NCI-H524 treated with DMSO at 0.1 percent for 48 hours (cell line): ENCODE results near the gene HOXB2.

Experiments used
- DNase-seq: peaks from one replicate; lab custom pipeline; 2025; lab: John Stamatoyannopoulos, UW

Gene HOXB2

DNA sequence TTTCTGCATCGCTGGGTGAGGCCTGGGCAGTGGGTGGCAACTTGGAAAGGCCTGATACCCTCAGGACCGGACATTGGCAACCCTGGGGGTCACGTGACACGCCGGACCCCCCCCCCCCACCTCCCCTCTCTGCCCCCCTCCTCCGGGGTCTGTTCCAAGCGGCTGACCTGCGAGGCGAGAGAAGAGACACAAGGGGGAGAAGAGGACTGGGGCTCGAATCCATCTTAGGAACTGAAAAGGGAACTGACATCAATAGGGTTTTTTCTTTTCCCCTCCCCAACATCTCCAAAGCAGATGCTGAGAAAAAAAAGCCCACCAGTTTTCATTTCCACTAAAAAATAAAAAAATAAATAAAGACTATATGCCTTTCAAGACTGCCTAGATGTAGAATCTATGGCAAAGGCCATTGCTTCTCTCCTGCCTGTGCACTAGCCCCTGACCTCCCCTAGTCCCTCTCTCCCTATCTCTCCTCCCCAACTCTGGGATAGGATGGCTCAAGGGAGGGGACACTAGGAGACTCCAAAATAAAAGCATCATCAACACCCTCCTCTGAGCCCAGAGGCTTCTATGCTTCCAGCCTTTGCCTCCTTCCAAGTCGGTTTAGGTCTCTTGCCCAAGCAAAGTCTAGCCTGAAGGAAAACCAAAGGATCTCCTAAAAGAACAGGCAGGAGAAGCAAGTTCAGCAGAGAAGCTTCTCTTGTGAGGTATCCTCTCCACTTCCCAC is 7.7 kb upstream of the HOXB2 start:
- no peak for DNase-seq

- no peak for DNase-seq
Observed at GRCh38 chr17:48551596-48552465, 6.9 kb upstream of the HOXB2 start.

DNA sequence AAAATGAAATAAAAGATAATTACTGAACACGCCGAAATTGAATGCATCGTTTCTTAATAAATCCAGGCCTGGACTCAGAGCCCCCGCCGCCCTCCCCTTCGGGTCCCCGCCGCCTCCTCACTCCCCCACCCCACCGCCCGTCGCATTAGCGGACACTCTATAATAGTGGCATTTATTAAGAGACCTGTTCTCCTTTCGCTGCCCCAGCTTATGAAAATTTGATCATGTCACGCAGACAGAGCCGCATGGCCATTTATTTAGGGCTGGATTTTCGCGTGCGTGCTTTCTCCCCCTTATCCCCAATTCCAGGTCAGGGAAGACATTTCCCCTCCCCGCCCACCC is 6.3 kb upstream of the HOXB2 start:
- no peak for DNase-seq

DNA sequence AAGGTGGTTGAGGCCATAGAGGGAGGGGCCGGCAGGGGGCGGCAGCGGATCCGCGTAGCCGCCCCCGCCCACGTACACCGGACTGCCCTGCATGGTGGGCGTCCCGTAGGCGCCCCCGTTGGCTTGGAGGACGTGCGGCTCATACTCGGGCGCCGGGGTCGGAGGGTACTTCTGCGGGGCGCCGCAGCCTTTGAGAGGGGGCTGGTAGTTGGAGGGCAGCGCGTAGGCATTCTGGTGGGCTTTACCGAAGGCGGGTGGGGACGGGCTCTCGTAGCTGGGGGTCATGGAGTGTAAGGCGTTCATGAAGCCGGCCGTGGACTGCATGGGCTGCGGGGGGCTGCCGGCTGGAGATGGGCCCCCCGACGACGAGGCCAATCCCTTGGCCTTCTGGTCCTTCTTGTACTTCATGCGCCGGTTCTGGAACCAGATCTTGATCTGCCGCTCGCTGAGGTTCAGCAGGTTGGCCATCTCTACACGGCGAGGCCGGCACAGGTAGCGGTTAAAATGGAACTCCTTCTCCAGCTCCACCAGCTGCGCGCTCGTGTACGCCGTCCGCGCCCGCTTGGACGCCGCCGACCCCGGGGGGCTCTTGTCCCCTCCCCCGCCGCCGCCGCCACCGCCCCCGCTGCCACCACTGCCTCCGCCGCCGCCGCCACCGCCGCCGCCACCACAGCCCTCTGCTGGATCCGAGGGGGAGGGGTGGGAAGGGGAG is 5.7 kb upstream of the HOXB2 start:
- DNase-seq, result no peak

GRCh38 chr17:48549914-48550501 is 5.1 kb upstream of the HOXB2 start:
- DNase-seq, result no peak

DNA sequence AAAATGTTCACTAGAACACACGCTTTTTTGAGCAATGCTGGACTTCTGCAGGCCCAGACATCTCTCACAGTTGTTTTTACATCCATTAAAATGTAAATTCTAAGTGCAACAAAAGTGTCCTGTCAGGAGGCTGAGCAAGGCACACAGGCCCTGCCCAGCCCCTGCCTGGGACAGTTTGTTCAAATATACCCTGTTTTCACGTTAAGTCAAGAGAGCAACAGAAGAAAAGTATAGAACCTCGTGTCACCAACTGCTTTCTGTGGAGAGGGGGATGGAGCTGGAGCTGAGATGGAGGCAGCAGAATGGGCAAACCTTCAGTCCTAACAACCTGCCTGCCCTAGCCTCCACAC is 4.3 kb upstream of the HOXB2 start:
- DNase-seq, result no peak

- no peak for DNase-seq
Observed at GRCh38 chr17:48548523-48549280, 3.8 kb upstream of the HOXB2 start.

DNA sequence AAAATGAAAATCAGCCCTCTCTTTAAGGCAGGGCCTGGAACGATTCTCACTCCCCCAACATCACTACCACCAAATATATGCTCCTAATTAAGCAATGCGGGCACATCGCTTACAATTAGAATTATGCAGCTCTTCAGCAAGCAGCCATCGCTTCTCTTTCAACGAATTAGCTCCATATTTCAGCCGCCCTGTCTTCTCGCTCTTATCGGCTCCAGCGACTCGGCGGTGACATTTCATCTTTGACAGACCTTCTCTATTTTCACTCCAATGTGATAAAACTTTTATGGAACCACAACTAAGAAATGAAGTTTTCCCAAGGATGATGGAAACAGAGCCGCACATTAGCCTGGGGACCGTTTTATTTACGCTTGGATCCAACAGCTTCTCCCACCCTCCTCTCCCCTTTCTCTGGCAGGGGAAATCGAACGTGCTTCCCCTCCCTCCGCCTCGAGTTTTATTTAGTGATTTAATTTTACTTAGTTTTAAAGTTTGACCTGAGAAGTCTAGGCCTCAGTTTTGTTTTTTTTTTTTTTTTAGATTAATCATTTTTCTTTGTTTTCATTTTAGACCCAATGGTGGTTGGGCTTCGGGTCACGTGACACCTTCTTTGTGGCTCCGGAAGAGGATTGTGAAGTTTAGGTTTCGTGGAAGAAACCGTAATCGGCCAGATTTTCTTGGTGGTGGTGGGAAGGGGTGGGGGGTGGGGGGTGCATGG is 3.1 kb upstream of the HOXB2 start:
- no peak for DNase-seq

- no peak for DNase-seq
Observed at GRCh38 chr17:48546924-48547807, 2.3 kb upstream of the HOXB2 start.

GRCh38 chr17:48546137-48546923 is 1.4 kb upstream of the HOXB2 start:
- DNase-seq, result no peak

- no peak for DNase-seq
Observed at GRCh38 chr17:48545539-48545938, 630 bp upstream of the HOXB2 start.

DNA sequence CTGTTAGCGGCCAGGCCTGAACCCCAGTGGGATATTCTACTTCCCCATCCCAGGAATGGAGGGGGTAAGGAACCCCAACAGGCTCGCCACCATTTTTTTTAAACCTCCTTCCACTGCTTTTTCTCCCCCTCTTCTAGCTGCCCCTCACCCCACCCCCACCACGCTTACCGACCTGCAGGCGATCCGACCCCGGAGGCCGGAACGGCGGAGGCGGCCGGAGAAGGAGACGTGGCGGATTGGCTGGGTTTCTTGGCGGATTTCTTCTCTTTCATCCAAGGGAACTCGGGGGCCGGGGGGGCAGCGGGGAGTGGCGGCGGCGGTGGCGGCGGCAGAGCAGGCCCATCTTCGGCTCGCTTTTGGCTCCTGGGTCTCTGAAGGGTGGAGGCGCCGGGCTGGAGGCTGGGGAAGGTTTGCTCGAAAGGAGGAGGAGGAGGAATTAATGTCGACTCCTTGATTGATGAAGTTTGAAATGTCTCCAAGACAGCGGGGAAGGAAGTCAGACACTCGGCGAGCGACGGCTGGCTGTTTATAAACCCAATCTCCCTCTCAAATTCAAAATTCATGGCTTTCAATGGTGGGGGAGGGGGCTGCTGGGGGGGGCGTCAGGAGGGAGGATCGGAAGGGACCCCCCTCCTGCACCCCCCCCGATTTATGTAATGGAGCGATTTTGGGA is 424 bp downstream of the HOXB2 start:
- no peak for DNase-seq

DNA sequence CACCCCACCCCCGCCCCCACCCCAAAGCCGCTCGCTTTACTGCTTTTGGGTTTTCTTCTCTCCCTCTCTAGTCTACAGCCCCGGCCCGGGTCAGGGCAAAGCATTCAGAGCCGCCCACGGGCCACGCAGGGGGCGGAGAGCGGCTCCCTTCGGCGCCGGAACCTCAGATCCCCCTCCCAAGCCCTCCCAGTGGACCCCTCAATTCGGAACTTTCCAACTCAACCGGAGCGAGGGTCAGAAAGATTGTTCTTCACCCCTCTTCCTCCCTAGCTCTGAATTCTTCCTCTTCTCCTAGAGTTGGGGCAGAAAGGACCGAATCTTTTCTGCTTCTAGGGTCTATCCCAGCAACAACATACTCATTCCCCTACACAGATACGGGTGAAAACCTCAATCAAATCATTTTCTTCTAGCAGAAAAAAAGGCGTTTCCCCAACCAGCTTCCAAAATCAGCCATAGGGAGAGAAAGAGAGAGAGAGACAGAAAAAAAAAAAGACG is 1.0 kb downstream of the HOXB2 start:
- no peak for DNase-seq

- DNase-seq, result no peak
Observed at GRCh38 chr17:48543107-48543853, 1.6 kb downstream of the HOXB2 start.

GRCh38 chr17:48542698-48543106 is 2.2 kb downstream of the HOXB2 start:
- DNase-seq, result no peak

DNA sequence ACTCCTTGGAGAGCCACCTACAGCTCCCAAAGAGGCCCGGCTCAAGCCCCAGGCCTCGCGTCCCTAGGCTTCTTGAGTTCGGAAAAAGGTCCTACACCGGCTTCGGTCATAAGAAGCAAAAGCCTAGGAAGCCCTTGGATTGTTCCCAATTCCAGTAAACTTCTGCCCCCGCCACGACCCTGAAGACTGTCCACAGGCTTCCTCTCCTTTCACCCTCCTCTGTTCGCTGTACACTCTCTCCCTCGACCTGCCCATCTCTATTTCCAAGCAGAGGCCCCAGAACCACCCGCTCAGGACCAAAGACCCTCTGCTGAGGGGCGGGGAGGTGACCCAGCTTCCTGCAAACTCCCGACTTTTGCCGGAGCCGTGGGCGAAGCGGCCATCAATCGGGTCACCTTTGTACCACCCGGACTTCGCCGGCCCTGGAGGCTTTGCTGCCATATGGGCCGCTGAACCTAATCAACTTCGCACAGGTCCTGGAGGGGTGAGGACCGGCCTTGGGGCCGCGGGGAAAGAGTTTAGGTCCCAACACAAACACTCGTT is 2.7 kb downstream of the HOXB2 start:
- no peak for DNase-seq

GRCh38 chr17:48541577-48542113 is 3.3 kb downstream of the HOXB2 start:
- DNase-seq, result no peak
